HG03457 (cell line): ENCODE results near the gene RHBDL1.

Source experiments
- ATAC-seq: cut with Tn5 transposase; IDR thresholded peaks from one replicate; pipeline ENCODE4 v1.9.1; 2021; ENCODE audit warnings: moderate number of reproducible peaks; ENCODE audit not compliant: unreplicated experiment

Gene RHBDL1

GRCh38 chr16:716768-717325, 41.4 kb downstream of the RHBDL1 start:
- ATAC-seq = no peak

GRCh38 chr16:717450-718245, 42.2 kb downstream of the RHBDL1 start:
- no peak for ATAC-seq

GRCh38 chr16:718389-718788, 42.9 kb downstream of the RHBDL1 start:
- ATAC-seq = no peak

- ATAC-seq = no peak
These were observed 43.5 kb downstream of the RHBDL1 start for GRCh38 chr16:718922-719321.

GRCh38 chr16:719815-720446, 44.5 kb downstream of the RHBDL1 start:
- ATAC-seq = no peak

- ATAC-seq = no peak
These were observed 45.0 kb downstream of the RHBDL1 start for GRCh38 chr16:720447-720989.

- peak; percentile 53 for ATAC-seq
These were observed 45.7 kb downstream of the RHBDL1 start, which contains the start of gene ANTKMT for GRCh38 chr16:720990-721764. ANTKMT (plus strand) TSS chr16:721146; CDS start chr16:721275, 129 bp downstream.

GRCh38 chr16:721765-722540, 46.5 kb downstream of the RHBDL1 start:
- no peak for ATAC-seq

- no peak for ATAC-seq
These were observed 47.6 kb downstream of the RHBDL1 start for GRCh38 chr16:722835-723633.

GRCh38 chr16:723695-724094, 48.2 kb downstream of the RHBDL1 start:
- ATAC-seq = no peak

GRCh38 chr16:724188-725040, 48.9 kb downstream of the RHBDL1 start:
- ATAC-seq = no peak

GRCh38 chr16:725041-725376, 49.5 kb downstream of the RHBDL1 start:
- ATAC-seq = no peak

- no peak for ATAC-seq
These were observed 50.2 kb downstream of the RHBDL1 start for GRCh38 chr16:725463-726187.

- ATAC-seq = no peak
These were observed 50.6 kb downstream of the RHBDL1 start for GRCh38 chr16:726188-726437.

GRCh38 chr16:726438-727290, 51.2 kb downstream of the RHBDL1 start, which contains the start of the genes CCDC78 and HAGHL:
CCDC78 (minus strand) TSS chr16:726443; CDS start chr16:726367, 76 bp downstream.
HAGHL (plus strand) TSS chr16:727106; CDS start chr16:727510, 404 bp downstream.
- ATAC-seq = no peak

GRCh38 chr16:727291-727977, 52.0 kb downstream of the RHBDL1 start:
- ATAC-seq = no peak
